Right ventricle myocardium inferior (tissue), 1 donor: Measurements from ENCODE around the gene UNC13C. TPM values are rescaled to one million over a fixed set of nuclear protein-coding genes. Genes with fewer than 3 reads are reported as not detected.
A peak's percentile ranks its signal among the peaks of the same experiment; 100 is the strongest.

Experiments
- ATAC-seq: fragments of 200-7000 bp; cut with Tn5 transposase; one replicate; pipeline ENCODE4 v1.9.1; 2020; ENCODE audit warnings: mild to moderate bottlenecking, moderate library complexity
- DNase-seq: peaks from one replicate; pipeline ENCODE4 v3.0.0; 2021; ENCODE audit errors: missing footprints
- intact Hi-C: fragments of 100-400 bp; cut with DNase I; formaldehyde crosslinking; loops from one replicate; pipeline ENCODE4 v1.11.0; 2022
- total RNA-seq: library from RNA; stranded (reverse); fragmentation: NEBNext Ultra II Directional; extraction: Animal tissue kit (Norgen Biotek cat#: 25700); gene quantifications from one replicate; pipeline ENCODE4 v1.2.1, GENCODE V29; 2021
- donor health status: DM: no; HTN: yes; CAD: no; lungs with severe emphysema.

Gene UNC13C
- total RNA-seq, 1 donor from 2014 or later, result 0.08 TPM

DNA sequence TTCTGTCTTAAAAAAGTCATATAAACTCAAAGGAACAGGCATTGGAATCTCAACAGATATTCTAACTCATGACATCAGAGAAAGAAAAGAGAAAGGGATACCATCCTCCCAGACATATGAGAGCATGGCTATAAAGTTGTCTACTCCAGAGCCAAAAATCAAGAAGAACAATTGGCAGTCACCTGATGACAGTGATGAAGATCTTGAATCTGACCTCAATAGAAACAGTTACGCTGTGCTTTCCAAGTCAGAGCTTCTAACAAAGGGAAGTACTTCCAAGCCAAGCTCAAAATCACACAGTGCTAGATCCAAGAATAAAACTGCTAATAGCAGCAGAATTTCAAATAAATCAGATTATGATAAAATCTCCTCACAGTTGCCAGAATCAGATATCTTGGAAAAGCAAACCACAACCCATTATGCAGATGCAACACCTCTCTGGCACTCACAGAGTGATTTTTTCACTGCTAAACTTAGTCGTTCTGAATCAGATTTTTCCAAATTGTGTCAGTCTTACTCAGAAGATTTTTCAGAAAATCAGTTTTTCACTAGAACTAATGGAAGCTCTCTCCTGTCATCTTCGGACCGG is 35.9 kb downstream of the UNC13C start:
- intact Hi-C loops, result no loop called here
- DNase-seq, result no peak
- ATAC-seq, result no peak

- no peak for ATAC-seq
- intact Hi-C loops, result no loop called here
- DNase-seq, result no peak
Measured at GRCh38 chr15:54017251-54017650, 39.0 kb downstream of the UNC13C start.

DNA sequence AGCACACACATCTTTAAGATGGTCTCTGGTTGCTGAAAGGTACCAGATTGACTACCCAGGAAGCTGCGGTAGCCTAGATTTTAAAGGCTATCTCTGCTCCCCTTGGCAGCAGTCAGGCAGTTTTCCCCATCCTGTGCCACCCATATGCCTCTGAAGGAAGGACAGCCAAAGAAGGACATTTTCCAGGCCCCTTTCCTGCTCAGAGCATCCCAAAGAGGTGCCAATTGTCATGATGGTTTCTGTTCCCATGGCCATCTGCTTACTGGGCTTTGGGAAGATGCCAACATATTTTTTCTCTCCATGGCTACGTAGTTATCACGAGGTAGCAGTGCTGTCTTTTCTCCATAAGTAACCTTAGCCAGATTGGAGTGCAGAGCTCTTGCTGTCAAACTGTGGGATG is 39.7 kb downstream of the UNC13C start:
- no peak for ATAC-seq
- intact Hi-C loops, result no loop called here

DNA sequence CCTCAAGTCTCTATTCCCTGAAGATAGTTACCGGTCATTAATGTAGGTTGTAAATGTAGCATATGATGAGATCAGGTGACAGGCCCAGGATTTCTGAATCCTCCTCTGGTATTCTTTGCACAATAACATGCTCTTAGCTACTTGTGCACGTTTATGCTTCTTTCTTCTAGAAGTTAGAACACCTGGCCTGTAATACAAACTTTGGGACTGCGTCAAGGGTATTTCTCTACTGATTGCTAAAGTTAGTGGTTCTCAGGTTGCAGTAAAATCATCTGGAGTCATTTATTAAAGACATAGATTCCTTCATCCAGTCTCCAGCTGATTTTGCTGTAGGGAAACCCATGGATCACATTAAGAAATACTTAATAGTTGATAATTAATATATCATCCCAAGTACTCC is 48.0 kb downstream of the UNC13C start:
- intact Hi-C loops, result no loop called here
- ATAC-seq, result no peak
- DNase-seq, result no peak

More for the DNA sequence above, 39.7 kb downstream of the UNC13C start:
- no peak for DNase-seq

- no peak for DNase-seq
- ATAC-seq, result no peak
- intact Hi-C loops, result no loop called here
Measured at GRCh38 chr15:54026891-54027290, 48.6 kb downstream of the UNC13C start.

DNA sequence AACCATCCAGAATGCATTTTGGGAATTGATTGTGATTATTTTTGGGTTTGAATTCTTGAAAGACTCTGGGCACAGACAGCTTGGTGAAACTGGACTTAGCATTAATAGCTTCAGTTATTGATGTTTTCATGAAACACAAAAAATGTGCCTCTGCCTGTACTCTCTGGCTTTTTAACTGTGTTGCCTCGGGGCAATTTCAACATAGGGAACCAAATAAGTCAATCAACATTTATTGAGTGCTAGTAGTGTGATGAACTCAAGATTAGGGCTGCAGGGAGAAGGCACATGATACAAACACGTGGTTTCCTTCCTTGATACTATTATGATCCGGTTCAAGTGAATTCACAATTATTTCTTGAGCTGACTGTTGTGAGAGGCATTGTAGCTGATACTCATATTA is 50.8 kb downstream of the UNC13C start:
- intact Hi-C loops, result no loop called here
- ATAC-seq (no peak), DNase-seq (no peak)

- no peak for ATAC-seq
- intact Hi-C loops, result no loop called here
- DNase-seq, result no peak
Measured at GRCh38 chr15:54032066-54032465, 53.8 kb downstream of the UNC13C start.

GRCh38 chr15:54033356-54033860 is 55.2 kb downstream of the UNC13C start:
- no peak for ATAC-seq
- intact Hi-C loops, result no loop called here
- DNase-seq, result no peak

GRCh38 chr15:54033869-54034458 is 55.7 kb downstream of the UNC13C start:
- ATAC-seq, result no peak
- peak; percentile 46 for DNase-seq
- intact Hi-C loops, result no loop called here

- DNase-seq (no peak), ATAC-seq (no peak)
- intact Hi-C loops, result no loop called here
Measured at GRCh38 chr15:54035616-54036015, 57.4 kb downstream of the UNC13C start.

DNA sequence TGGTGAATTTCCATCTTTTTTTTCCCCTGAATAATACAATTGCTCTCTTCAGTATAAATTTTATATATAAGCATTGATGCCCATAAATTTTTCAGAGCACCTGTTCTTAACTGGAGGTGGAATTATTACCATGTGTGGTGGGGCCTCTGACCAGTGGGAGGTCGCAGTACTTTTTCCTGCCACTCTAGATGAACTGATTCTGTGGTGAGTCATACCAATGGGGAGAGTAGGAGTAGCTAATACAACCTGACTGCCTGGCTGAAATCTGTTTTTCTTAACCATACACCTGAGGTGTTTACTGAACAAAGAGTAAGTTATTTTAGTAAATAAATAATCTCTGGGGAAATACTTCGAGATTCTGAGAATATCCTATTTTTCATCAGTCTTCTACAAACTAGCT is 67.2 kb downstream of the UNC13C start:
- ATAC-seq (no peak), DNase-seq (no peak)
- intact Hi-C loops, result no loop called here

GRCh38 chr15:54046093-54046492 is 67.9 kb downstream of the UNC13C start:
- intact Hi-C loops, result no loop called here
- no peak for ATAC-seq
- DNase-seq, result no peak

- no peak for ATAC-seq
- intact Hi-C loops, result no loop called here
Measured at GRCh38 chr15:54064365-54064764, 86.1 kb downstream of the UNC13C start.

GRCh38 chr15:54066403-54066802 is 88.2 kb downstream of the UNC13C start:
- ATAC-seq (no peak), DNase-seq (no peak)
- intact Hi-C loops, result no loop called here

More at GRCh38 chr15:54064365-54064764, 86.1 kb downstream of the UNC13C start:
- no peak for DNase-seq

- intact Hi-C loops, result loop anchor here (5.0 kb wide), 1 partner anchor 1024 kb away; no protein-coding TSS in a partner anchor
- ATAC-seq (no peak), DNase-seq (no peak)
Measured at GRCh38 chr15:54082836-54083492, 104.7 kb downstream of the UNC13C start.

- ATAC-seq (no peak), DNase-seq (no peak)
- intact Hi-C loops, result loop anchor here (5.0 kb wide), 1 partner anchor 1024 kb away; no protein-coding TSS in a partner anchor
Measured at GRCh38 chr15:54083501-54083900, 105.3 kb downstream of the UNC13C start.

DNA sequence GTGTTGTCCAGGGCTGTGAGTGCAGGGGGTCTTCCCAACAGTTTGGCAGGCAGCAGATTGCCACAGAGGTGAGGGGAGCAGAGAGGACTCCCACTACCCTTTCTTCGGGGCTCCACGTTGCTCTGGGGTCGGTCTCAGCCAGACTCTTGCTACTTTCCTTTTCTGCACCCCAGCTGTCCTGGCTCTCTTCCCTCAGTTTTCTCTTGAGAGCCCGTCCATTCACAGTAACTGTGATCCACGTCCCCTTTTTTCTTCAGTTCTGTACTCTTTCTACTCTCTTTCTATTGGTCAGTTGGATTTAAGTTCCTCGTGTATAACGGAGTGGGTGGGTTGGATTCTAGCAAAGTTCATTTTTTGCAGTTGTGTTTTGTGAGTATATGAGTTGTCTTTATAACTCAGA is 105.8 kb downstream of the UNC13C start:
- no peak for ATAC-seq

DNA sequence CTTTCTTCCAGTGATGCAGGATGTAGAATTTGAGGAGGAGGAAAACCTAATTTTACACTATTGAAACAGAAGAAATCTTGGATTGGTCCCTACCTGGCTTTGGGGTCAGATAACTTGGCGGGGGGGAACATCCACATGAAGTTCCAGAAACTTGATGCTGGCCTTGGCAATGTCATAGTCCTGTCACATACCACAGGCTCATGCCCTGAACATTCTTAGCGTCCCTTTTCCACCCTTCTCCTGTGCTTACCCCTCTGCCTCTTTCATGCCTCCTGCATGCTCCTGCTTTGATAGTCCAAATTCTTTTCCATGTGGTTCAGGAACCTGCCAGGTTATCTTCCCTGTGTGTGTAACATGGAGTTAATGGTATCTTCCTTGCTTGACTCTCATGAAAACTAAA is 110.6 kb downstream of the UNC13C start:
- ATAC-seq, result no peak
- intact Hi-C loops, result no loop called here
- no peak for DNase-seq

More for the DNA sequence above, 105.8 kb downstream of the UNC13C start:
- intact Hi-C loops, result loop anchor here (5.0 kb wide), 1 partner anchor 1023 kb away; no protein-coding TSS in a partner anchor
- no peak for DNase-seq

DNA sequence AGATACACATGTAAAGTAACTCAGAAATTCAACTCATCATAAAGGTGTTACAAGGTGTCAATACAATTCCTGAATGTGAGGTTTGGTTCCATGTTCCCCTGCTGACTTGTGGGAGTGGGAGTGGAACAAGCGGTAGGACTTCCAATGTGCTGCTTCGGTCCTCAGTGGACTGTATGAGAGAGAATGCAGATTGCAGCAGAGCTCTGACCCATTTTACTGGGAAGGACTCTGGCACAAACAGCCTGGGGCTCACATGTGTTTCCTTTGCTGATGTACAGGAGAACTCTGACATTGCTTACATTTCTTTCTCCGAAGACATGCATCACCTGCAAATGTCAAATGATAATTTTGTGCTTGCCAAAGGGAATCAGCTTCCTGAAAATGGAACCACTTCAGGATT is 111.5 kb downstream of the UNC13C start:
- intact Hi-C loops, result no loop called here
- DNase-seq (no peak), ATAC-seq (no peak)

DNA sequence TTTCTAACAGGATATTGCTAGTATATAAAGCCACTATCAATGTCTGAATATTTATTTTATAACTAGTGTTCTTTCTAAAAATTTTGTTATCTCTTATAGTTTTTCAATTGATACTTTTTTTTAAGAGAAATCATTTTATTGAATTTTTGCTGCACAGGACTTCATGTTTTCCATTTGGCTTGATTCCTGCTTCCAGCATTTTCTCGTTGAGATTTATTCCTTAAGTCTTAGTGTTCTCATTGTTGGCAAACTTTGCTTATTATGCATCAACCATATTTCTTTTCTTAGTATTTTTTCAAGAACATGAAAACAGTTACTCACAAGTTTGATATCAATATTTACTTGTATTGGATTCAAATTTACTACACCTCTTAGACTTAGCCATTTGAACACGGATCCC is 113.4 kb downstream of the UNC13C start:
- no peak for ATAC-seq
- intact Hi-C loops, result no loop called here
- DNase-seq, result no peak
